GM21360 (cell line): ENCODE measurements around the gene E2F6.
"Not testable (repeated sequence)": the region's sequence is repeated elsewhere in the genome, so short reads cannot be mapped to it uniquely, and the experiment has no call there.

Experiments
- ATAC-seq: cut with Tn5 transposase; IDR thresholded peaks from one replicate; pipeline ENCODE4 v1.9.1; 2021; ENCODE audit warnings: mild to moderate bottlenecking, moderate library complexity; ENCODE audit not compliant: unreplicated experiment

E2F6 gene

DNA sequence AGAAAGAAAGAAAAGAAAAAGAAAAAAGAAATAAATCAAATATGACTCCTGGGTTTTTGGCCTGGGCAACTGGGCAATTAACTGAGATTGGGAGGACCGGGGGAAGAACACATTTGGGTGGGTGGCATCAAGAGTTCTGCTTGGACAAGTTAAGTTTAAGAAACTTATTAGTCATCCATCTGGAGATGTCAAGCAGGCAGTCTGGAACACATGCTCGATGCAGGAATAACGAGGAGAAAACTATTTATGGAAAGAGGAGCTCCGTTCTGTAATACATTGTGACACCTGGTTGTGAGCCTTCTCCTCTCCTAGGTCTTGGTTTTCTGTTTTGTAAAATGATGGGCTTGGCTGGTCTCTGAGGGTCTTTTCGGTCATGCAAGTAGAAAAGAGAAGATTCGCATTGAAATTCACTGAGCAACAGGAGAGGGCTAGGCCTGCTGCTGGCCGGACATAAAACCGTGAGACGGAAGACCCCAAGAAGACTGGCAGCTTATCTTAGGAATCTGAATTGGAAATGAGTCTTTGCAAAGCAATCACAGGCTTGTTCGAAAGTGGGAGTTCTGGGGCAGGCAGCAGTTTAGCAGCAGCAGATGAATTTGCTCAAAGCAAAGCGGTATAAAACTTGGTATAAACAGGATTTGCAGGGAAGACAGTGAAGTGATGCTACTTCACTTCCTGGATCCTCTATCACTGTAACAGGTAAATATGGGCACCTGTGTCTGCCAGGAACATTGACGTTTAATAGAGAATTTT lies 51.4 kb downstream of the E2F6 start:
- ATAC-seq = no peak

GRCh38 chr2:11412449-11412810 lies 53.5 kb downstream of the E2F6 start:
- no peak for ATAC-seq

DNA sequence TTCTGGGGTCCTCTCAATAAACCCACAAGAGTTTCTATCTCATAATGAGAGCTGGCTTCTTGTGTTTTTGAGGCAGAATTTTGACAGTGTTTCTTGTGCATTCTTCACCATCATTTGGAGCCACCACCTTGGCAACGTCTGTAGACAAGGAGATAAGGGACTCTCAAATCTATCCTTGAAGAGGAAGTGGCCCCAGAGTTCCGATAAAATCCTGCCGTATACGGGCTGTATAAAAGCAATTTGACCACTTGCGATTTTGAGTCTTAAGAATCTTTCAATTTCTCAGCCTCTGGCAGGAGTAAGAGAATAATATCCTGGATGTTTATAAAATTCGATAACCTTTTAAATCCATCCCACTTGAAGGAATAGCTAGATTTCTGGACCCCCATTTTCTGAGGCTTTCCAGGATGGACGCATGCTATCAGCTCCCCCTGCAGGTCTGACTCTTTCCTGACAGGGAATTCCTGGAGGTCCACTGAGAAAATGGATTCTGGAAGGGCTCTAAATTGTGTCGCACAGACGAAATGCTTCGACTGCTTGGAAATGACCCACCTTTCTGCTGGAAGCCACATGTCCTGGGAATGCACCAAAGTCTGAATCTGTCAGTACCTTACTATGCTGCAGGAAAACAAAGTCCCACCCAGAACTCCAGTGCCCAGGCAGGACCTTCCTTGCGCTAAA lies 54.1 kb downstream of the E2F6 start:
- ATAC-seq = no peak

GRCh38 chr2:11411244-11411643 lies 54.7 kb downstream of the E2F6 start:
- ATAC-seq = no peak

DNA sequence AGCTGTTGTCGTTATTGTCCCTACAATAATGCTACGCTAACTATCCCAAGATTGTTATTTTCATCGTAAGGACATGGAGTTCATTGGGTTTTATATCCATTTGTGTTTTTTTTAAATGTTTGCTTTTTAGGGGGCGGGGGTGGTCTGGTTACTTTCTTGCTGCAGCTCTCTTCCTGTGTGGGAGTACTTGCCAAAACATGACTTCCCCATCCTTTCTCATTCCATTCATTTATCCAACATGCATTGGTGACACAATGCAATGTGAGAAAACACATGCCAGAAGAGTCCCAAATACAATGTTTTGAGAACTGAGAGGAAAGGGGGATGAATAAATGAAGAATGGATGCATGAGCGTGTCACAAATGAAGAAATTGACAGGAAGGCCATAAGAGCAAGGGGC lies 55.9 kb downstream of the E2F6 start:
- no peak for ATAC-seq

DNA sequence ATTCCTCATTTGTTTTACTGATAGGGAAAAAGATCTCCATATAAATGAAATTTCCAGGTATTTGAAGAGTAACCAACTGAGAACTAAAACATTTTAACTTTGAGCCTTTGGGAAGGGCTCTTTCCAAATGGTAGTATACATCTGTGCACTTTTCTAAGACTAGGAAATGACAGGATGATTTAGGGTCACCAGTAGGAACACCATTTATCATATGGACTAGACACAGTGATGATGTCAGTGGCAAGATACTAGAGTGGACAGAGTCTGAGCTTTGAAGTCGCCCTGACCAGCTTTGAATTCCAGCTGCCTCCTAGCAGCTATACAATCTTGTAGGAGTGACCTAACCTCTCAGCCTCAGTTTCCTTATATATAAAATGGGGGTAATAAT lies 56.4 kb downstream of the E2F6 start:
- no peak for ATAC-seq

DNA sequence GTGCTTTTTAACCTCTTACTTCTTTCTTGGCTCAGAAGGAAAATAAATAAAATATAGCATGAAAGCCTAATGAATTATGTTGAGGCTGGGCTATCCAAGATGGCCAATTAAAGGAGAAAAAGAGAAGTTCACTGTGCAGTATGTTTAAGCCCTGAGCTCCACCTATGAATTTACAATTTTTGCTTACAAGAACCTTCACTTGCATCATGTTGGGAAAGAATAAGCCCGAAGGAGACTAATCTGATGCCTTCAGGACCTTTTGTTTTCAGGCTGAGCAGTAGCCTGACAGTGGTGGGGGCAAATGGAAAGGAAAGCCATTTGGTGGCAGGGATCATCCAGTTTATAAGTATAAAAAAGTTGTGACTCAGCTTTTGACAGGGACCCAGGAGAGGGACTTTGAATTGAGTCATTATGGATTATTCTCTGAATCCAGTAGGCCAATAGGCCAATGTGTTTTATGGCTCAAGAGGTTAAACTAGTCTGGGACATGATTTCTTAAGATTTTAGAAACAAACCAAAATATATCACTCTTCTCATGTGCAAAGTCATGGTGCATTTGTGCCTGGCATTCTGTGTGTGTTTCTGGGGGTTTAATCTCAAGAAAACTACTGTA lies 56.9 kb downstream of the E2F6 start:
- no peak for ATAC-seq

GRCh38 chr2:11407413-11407812 lies 58.5 kb downstream of the E2F6 start:
- no peak for ATAC-seq

DNA sequence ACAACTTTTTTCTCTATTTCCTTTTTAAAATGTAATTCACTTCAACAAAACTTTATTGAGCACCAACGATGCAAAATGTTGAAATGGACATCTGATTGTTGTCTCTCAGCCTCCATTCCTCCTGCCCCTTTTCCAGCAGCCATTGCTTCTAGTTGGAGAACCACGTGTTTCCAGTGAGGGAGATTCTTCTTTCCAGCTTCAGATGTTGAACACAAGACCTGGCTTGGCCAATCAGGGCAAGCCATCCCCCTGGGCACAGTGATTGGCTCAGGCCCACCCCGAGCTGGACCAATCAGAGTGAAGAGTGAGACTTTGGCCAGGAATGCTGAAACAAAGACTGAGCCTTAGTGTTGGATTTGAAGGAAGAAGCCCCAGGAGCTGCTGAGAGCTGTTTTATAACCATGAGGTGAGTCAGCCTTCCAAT lies 59.0 kb downstream of the E2F6 start:
- no peak for ATAC-seq

DNA sequence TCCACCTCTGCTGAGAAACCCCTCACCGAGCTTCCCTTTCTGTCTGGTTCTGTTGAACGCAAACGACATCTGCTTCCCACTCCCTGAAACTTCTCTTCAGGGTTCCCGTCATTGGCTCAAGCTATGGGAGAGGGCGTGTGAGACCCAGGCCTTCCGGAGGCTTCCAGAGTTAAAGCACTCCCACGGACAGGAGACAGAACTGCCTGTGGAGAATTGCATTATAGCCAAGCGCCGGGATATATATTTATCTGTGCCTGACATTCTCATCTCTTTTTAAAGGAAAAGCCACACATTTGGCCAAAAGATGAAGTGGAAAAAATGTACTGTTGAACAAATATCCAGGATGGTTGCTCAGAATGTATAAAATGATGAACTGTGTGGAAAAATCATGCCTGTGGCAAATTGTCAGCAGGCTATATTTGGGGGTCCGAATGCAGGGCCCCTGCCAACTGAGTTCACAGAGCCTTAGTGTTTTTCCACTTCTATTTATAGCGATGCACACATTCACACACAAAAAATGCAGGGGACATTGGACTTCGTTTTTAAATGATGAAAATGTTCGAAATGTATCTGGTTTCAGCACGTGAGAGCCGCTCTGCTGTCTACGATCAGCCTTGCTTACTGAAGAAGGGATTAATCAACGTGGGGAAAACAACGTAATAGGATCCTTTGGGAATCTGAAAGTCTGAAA lies 59.5 kb downstream of the E2F6 start:
- no peak for ATAC-seq

GRCh38 chr2:11405599-11406266 lies 60.2 kb downstream of the E2F6 start:
- ATAC-seq = no peak

- not testable (repeated sequence) for ATAC-seq
Measured at GRCh38 chr2:11405074-11405406, 60.9 kb downstream of the E2F6 start.

DNA sequence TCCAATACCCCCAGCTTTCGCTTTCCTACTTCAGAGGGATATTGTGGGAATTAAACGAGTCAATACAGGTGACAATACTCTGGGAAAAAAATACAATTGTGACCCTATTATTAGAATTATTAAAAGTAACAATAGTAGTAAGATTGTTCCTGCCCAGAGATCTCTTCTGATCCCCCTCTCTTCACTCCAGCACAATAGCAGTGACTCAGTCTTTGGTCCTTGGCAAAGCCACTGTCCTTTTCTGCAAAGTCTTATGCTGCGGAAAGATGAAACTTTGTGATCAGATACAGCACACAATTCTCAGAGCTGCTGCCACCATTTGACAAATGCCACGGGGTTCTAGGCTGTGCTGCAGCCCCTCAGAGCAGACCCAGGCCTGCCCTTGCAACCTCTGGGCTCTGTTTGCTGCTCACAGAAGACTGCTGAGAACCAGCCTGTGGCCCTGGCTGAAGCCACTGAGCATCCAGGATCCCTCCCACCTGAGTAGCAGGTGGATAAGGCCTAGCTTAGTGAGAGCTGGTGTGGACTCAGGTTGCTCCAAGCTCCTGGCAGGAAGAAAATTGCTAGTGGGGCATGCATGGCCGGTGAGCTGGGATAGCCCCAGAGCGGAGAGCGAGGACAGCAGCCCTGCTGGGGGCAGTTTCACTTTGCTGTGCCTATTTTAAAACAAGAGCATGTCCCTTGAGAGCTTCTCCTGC lies 61.4 kb downstream of the E2F6 start:
- no peak for ATAC-seq

DNA sequence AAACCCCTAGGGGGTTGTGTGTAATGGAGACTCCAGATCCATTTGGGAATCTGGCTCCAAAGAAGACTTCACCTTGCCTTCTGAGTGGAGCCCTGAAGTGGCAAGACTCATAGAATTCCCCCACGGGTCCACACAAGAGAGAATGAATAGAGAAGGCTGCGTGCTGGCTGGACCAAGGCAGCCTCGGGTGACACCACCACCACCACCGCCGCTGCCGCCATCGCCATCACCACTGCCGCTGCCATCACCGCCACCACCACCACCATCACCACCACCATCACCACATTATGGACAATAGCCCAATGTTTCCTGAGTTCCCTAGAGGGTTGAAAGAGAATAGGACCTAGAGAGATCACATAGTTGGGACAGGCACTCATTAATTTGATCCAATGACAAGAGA lies 63.5 kb downstream of the E2F6 start:
- ATAC-seq = no peak

GRCh38 chr2:11399438-11399762 lies 66.6 kb downstream of the E2F6 start:
- ATAC-seq = no peak

DNA sequence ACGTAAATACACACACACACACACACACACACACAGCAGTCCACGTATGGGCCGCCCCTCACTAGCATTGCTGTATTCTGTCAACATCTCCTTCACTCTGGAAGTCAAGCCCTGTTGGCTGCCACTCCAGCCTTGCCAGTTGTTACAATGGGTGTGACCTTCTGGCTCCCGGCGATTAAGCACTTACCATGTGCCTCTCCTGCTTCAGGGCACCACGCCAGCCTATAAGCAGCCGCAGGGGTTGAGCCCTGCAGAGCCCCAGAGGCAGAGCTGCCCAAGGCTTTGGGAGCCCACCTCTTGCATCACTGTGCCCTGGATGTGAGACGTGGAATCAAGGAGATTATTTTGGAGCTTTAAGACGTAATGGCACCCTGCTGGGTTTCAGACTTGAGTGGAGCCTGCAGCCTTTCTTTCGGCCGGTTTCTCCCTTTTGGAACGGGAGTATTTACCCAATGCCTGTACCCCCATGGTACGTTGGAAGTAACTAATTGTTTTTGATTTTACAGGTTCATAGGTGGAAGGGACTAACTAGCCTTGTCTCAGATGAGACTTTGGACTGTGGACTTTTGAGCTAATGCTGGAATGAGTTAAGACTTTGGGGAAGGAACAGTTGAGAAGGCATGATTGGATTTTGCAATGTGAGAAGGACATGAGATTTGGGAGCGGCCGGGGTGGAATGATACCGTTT lies 67.1 kb downstream of the E2F6 start:
- ATAC-seq = no peak

DNA sequence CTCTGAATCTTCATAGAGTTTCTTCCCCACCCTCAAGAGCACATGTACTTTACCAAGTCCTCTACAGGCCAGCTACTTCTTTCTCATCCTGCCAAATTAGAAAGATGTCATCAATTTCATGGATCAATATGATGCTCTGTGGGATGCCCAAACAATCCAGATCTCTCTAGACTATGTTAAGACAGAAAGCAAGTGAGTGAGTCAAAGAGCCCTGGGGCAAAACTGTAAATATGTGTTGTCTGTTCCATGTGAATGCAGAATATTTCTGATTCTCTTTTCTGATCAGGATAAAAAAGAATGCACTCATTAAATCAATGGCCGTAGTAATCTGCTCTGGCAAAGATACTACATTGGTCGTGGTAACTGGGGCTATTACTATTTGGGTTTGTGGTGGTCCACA lies 68.4 kb downstream of the E2F6 start:
- ATAC-seq = no peak

GRCh38 chr2:11396467-11397445 lies 69.2 kb downstream of the E2F6 start:
- ATAC-seq = no peak

- no peak for ATAC-seq
Measured at GRCh38 chr2:11396021-11396420, 69.9 kb downstream of the E2F6 start.
